ENCODE results near the gene ANGPTL8. TPM values are rescaled to one million over a fixed set of nuclear protein-coding genes. Genes with fewer than 3 reads are reported as not detected.

The ANGPTL8 gene
- total and polyA plus RNA-seq, 2 of the 13 experiments (the other 11 are each of a cell fraction or from before 2014, with no cell fraction given), result 27.3 to 243 TPM

DNA sequence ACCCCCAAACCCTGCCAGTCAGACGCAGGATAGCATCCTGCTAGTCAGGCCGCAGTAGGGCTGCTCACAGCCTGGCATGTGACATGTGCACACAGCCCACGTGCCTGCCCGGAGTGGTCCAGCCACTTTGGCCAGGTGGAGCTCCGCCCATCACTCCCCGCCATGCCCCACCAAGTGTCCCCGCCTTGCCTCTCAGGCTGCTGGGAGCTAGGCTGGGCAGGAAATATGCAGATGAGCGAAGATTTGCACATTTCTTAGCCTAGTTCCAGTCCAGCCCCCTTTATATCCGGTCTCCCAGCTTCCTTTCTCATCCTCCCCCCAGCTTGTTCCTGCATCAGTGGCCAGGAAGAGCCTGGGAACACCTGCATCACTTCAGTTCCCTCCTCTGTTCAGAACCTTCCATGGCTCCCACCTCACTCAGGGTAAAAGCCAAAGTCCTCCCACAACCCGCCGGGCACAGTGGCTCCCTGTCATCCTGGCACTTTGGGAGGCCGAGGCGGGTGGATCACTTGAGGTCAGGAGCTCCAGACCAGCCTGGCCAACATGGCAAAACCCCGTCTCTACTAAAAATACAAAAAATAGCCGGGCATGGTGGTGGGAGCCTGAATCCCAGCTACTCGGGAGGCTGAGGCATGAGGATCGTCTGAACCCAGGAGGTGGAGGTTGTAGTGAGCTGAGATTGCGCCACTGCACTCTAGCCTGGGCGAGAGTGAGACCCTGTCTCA lies 25.2 kb downstream of the ANGPTL8 start (continued):
- no peak for TF ChIP-seq ZNF160 (CRISPR knock-in tag; IDR thresholded peaks at IDR 0.05)
- TF ChIP-seq, protein P1, sequence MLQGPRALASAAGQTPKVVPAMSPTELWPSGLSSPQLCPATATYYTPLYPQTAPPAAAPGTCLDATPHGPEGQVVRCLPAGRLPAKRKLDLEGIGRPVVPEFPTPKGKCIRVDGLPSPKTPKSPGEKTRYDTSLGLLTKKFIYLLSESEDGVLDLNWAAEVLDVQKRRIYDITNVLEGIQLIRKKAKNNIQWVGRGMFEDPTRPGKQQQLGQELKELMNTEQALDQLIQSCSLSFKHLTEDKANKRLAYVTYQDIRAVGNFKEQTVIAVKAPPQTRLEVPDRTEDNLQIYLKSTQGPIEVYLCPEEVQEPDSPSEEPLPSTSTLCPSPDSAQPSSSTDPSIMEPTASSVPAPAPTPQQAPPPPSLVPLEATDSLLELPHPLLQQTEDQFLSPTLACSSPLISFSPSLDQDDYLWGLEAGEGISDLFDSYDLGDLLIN (CRISPR knock-in tag; IDR thresholded peaks at IDR 0.05; ENCODE audit: borderline replicate concordance), result no peak
- TF ChIP-seq ZFYVE20 (CRISPR knock-in tag; IDR thresholded peaks at IDR 0.05; ENCODE audit: borderline replicate concordance, low read depth), result no peak
- no peak for TF ChIP-seq HMG20B (CRISPR knock-in tag; conservative IDR thresholded peaks at IDR 0.05)
- TF ChIP-seq HOXA9 (CRISPR knock-in tag; IDR thresholded peaks at IDR 0.05; ENCODE audit: borderline replicate concordance), result no peak
- no peak for TF ChIP-seq ZNF75D (CRISPR knock-in tag; IDR thresholded peaks at IDR 0.05; ENCODE audit: borderline replicate concordance)
- no peak for TF ChIP-seq KDM1A (CRISPR knock-in tag; IDR thresholded peaks at IDR 0.05)
- no peak for TF ChIP-seq MATR3 (CRISPR knock-in tag; IDR thresholded peaks at IDR 0.05)
- TF ChIP-seq, protein P2, sequence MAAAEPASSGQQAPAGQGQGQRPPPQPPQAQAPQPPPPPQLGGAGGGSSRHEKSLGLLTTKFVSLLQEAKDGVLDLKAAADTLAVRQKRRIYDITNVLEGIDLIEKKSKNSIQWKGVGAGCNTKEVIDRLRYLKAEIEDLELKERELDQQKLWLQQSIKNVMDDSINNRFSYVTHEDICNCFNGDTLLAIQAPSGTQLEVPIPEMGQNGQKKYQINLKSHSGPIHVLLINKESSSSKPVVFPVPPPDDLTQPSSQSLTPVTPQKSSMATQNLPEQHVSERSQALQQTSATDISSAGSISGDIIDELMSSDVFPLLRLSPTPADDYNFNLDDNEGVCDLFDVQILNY (CRISPR knock-in tag; conservative IDR thresholded peaks at IDR 0.05), result no peak
- TF ChIP-seq TMF1 (CRISPR knock-in tag; IDR thresholded peaks at IDR 0.05; ENCODE audit: low read depth), result no peak
- peak; percentile 50; the same call in 1 of the 2 replicates for TF ChIP-seq ETV5 (CRISPR knock-in tag; IDR thresholded peaks at IDR 0.05; ENCODE audit: borderline replicate concordance)
- TF ChIP-seq, protein P3, sequence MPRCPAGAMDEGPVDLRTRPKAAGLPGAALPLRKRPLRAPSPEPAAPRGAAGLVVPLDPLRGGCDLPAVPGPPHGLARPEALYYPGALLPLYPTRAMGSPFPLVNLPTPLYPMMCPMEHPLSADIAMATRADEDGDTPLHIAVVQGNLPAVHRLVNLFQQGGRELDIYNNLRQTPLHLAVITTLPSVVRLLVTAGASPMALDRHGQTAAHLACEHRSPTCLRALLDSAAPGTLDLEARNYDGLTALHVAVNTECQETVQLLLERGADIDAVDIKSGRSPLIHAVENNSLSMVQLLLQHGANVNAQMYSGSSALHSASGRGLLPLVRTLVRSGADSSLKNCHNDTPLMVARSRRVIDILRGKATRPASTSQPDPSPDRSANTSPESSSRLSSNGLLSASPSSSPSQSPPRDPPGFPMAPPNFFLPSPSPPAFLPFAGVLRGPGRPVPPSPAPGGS (CRISPR knock-in tag; IDR thresholded peaks at IDR 0.05), result no peak
- no peak for TF ChIP-seq TCF7 (IDR thresholded peaks at IDR 0.05; ENCODE audit: low read depth)
- 0 out of 2 replicates have a peak, but pooled peaks have one; percentile 36 for TF ChIP-seq ZNF790 (CRISPR knock-in tag; IDR thresholded peaks at IDR 0.05; ENCODE audit: borderline replicate concordance)
- no peak for TF ChIP-seq DNMT3B (CRISPR knock-in tag; conservative IDR thresholded peaks at IDR 0.05)
- no peak for TF ChIP-seq ZNF546 (CRISPR knock-in tag; conservative IDR thresholded peaks at IDR 0.05)
- no peak for TF ChIP-seq XBP1 (CRISPR knock-in tag; IDR thresholded peaks at IDR 0.05)
- no peak for TF ChIP-seq NR3C1 (CRISPR knock-in tag; IDR thresholded peaks at IDR 0.05)
- TF ChIP-seq, protein P4, sequence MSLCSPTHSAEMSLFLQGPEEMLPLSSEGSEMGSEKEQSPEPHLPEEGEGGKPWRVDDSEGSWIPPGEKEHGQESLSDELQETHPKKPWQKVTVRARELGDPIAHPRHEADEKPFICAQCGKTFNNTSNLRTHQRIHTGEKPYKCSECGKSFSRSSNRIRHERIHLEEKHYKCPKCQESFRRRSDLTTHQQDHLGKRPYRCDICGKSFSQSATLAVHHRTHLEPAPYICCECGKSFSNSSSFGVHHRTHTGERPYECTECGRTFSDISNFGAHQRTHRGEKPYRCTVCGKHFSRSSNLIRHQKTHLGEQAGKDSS (CRISPR knock-in tag; IDR thresholded peaks at IDR 0.05; ENCODE audit: borderline replicate concordance, low read depth), result no peak; the same call in 1 of the 2 replicates
- TF ChIP-seq CBX2 (IDR thresholded peaks at IDR 0.05; ENCODE audit: low read depth, low read length), result no peak
- TF ChIP-seq CBX2 (CRISPR knock-in tag; IDR thresholded peaks at IDR 0.05; ENCODE audit: low read depth), result no peak
- TF ChIP-seq, protein P5, sequence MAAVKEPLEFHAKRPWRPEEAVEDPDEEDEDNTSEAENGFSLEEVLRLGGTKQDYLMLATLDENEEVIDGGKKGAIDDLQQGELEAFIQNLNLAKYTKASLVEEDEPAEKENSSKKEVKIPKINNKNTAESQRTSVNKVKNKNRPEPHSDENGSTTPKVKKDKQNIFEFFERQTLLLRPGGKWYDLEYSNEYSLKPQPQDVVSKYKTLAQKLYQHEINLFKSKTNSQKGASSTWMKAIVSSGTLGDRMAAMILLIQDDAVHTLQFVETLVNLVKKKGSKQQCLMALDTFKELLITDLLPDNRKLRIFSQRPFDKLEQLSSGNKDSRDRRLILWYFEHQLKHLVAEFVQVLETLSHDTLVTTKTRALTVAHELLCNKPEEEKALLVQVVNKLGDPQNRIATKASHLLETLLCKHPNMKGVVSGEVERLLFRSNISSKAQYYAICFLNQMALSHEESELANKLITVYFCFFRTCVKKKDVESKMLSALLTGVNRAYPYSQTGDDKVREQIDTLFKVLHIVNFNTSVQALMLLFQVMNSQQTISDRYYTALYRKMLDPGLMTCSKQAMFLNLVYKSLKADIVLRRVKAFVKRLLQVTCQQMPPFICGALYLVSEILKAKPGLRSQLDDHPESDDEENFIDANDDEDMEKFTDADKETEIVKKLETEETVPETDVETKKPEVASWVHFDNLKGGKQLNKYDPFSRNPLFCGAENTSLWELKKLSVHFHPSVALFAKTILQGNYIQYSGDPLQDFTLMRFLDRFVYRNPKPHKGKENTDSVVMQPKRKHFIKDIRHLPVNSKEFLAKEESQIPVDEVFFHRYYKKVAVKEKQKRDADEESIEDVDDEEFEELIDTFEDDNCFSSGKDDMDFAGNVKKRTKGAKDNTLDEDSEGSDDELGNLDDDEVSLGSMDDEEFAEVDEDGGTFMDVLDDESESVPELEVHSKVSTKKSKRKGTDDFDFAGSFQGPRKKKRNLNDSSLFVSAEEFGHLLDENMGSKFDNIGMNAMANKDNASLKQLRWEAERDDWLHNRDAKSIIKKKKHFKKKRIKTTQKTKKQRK (IDR thresholded peaks at IDR 0.05; ENCODE audit: low read length), result no peak
- no peak for TF ChIP-seq U2AF2 (IDR thresholded peaks at IDR 0.05; ENCODE audit: low read depth, low read length)
- TF ChIP-seq ZNF335 (CRISPR knock-in tag; IDR thresholded peaks at IDR 0.05), result no peak

Measured in HepG2 (cell line).